ENCODE data around the gene CABLES2.
A peak's percentile ranks its signal among the peaks of the same experiment; 100 is the strongest.

Gene CABLES2

GRCh38 chr20:62416651-62417637 lies 9.9 kb upstream of the CABLES2 start:
- H3K4me3 Mint-ChIP-seq, result no peak overlapping the region
- no peaks in the 10 kb centered on the region for H3K4me1 Mint-ChIP-seq
- ATAC-seq, result no peak
- H3K27me3 Mint-ChIP-seq, result peaks cover 50% of the 10 kb centered on the region
- H3K27ac Mint-ChIP-seq, result no peak overlapping the region
- H3K9me3 Mint-ChIP-seq, result peaks cover 4% of the 10 kb centered on the region
- no peaks in the 10 kb centered on the region for H3K36me3 Mint-ChIP-seq

- Mint-ChIP-seq H3K27ac (no peak overlapping the region), H3K9me3 (no peaks in the 10 kb centered on the region), H3K27me3 (peaks cover 50% of the 10 kb centered on the region), H3K4me1 (peaks cover under 1% of the 10 kb centered on the region), H3K36me3 (no peaks in the 10 kb centered on the region), H3K4me3 (no peak overlapping the region)
- ATAC-seq, result no peak
Measured at GRCh38 chr20:62415354-62416111, 8.4 kb upstream of the CABLES2 start.

GRCh38 chr20:62413896-62414481 lies 6.9 kb upstream of the CABLES2 start:
- Mint-ChIP-seq H3K27ac (no peak overlapping the region), H3K36me3 (no peaks in the 10 kb centered on the region), H3K9me3 (no peaks in the 10 kb centered on the region), H3K4me1 (peaks cover 16% of the 10 kb centered on the region), H3K4me3 (no peak overlapping the region), H3K27me3 (peaks cover 41% of the 10 kb centered on the region)
- no peak for ATAC-seq

- Mint-ChIP-seq H3K9me3 (no peaks in the 10 kb centered on the region), H3K4me3 (no peak overlapping the region), H3K27ac (no peak overlapping the region), H3K4me1 (peaks cover 23% of the 10 kb centered on the region), H3K36me3 (no peaks in the 10 kb centered on the region), H3K27me3 (peaks cover 32% of the 10 kb centered on the region)
- ATAC-seq, result no peak
Measured at GRCh38 chr20:62413025-62413570, 6.0 kb upstream of the CABLES2 start.

- ATAC-seq, result no peak
- H3K27ac Mint-ChIP-seq, result no peak overlapping the region
- H3K4me3 Mint-ChIP-seq, result no peak overlapping the region
- H3K9me3 Mint-ChIP-seq, result no peaks in the 10 kb centered on the region
- H3K4me1 Mint-ChIP-seq, result peaks cover 28% of the 10 kb centered on the region
- no peaks in the 10 kb centered on the region for H3K36me3 Mint-ChIP-seq
- H3K27me3 Mint-ChIP-seq, result peaks cover 25% of the 10 kb centered on the region
Measured at GRCh38 chr20:62412194-62413024, 5.3 kb upstream of the CABLES2 start.

GRCh38 chr20:62411479-62412193 lies 4.6 kb upstream of the CABLES2 start:
- H3K27me3 Mint-ChIP-seq, result peaks cover 19% of the 10 kb centered on the region
- H3K4me1 Mint-ChIP-seq, result peaks cover 28% of the 10 kb centered on the region
- H3K9me3 Mint-ChIP-seq, result no peaks in the 10 kb centered on the region
- no peak for ATAC-seq
- no peak overlapping the region for H3K4me3 Mint-ChIP-seq
- H3K27ac Mint-ChIP-seq, result no peak overlapping the region
- H3K36me3 Mint-ChIP-seq, result no peaks in the 10 kb centered on the region

GRCh38 chr20:62410746-62411478 lies 3.8 kb upstream of the CABLES2 start:
- Mint-ChIP-seq H3K9me3 (no peaks in the 10 kb centered on the region), H3K36me3 (no peaks in the 10 kb centered on the region), H3K4me3 (no peak overlapping the region), H3K27me3 (peaks cover 16% of the 10 kb centered on the region), H3K27ac (no peak overlapping the region), H3K4me1 (peaks cover 33% of the 10 kb centered on the region)
- ATAC-seq, result no peak

GRCh38 chr20:62409931-62410745 lies 3.1 kb upstream of the CABLES2 start:
- Mint-ChIP-seq H3K27ac (peak overlapping the region; percentile 43), H3K9me3 (no peaks in the 10 kb centered on the region), H3K27me3 (peaks cover 8% of the 10 kb centered on the region), H3K4me1 (peaks cover 41% of the 10 kb centered on the region), H3K36me3 (no peaks in the 10 kb centered on the region), H3K4me3 (no peak overlapping the region)
- ATAC-seq, result no peak

- peaks cover 46% of the 10 kb centered on the region for H3K4me1 Mint-ChIP-seq
- no peak overlapping the region for H3K4me3 Mint-ChIP-seq
- no peaks in the 10 kb centered on the region for H3K27me3 Mint-ChIP-seq
- no peak for ATAC-seq
- no peaks in the 10 kb centered on the region for H3K36me3 Mint-ChIP-seq
- no peaks in the 10 kb centered on the region for H3K9me3 Mint-ChIP-seq
- H3K27ac Mint-ChIP-seq, result peak overlapping the region; percentile 43
Measured at GRCh38 chr20:62409086-62409853, 2.2 kb upstream of the CABLES2 start.

- no peaks in the 10 kb centered on the region for H3K27me3 Mint-ChIP-seq
- H3K4me3 Mint-ChIP-seq, result no peak overlapping the region
- no peaks in the 10 kb centered on the region for H3K36me3 Mint-ChIP-seq
- no peaks in the 10 kb centered on the region for H3K9me3 Mint-ChIP-seq
- no peak for ATAC-seq
- no peak overlapping the region for H3K27ac Mint-ChIP-seq
- peaks cover 48% of the 10 kb centered on the region for H3K4me1 Mint-ChIP-seq
Measured at GRCh38 chr20:62408640-62409039, 1.6 kb upstream of the CABLES2 start.

GRCh38 chr20:62408055-62408454 lies 970 bp upstream of the CABLES2 start:
- Mint-ChIP-seq H3K27ac (peak overlapping the region; percentile 80), H3K4me3 (peak overlapping the region; percentile 78)
- ATAC-seq, result no peak

GRCh38 chr20:62406635-62407176 lies 379 bp downstream of the CABLES2 start:
- peak; percentile 12 for ATAC-seq
- H3K27me3 Mint-ChIP-seq, result no peaks in the 10 kb centered on the region
- no peaks in the 10 kb centered on the region for H3K36me3 Mint-ChIP-seq
- H3K4me1 Mint-ChIP-seq, result peaks cover 57% of the 10 kb centered on the region
- peak overlapping the region; percentile 80 for H3K27ac Mint-ChIP-seq
- H3K4me3 Mint-ChIP-seq, result peak overlapping the region; percentile 79
- H3K9me3 Mint-ChIP-seq, result no peaks in the 10 kb centered on the region

More at GRCh38 chr20:62408055-62408454, 970 bp upstream of the CABLES2 start:
- no peaks in the 10 kb centered on the region for H3K9me3 Mint-ChIP-seq
- no peaks in the 10 kb centered on the region for H3K36me3 Mint-ChIP-seq
- H3K4me1 Mint-ChIP-seq, result peaks cover 48% of the 10 kb centered on the region
- H3K27me3 Mint-ChIP-seq, result no peaks in the 10 kb centered on the region
